Heart right ventricle (tissue), 16 donors: ENCODE results near the gene CCDC180. TPM values are rescaled to one million over a fixed set of nuclear protein-coding genes. Genes with fewer than 3 reads are reported as not detected.

Experiments used
- ATAC-seq, 8 donors: fragments of 200-7000 bp; cut with Tn5 transposase; one replicate each; pipeline ENCODE4 v1.9.1; 2020; ENCODE audit warnings: mild to moderate bottlenecking in 8 of 8, moderate library complexity in 8 of 8, moderate number of reproducible peaks in 1 of 8
- DNase-seq, 2 donors: peaks; one replicate each; pipeline ENCODE4 v3.0.0-alpha.2; 2020
- H3K27ac ChIP-seq, 10 donors: fragments of 200-600 bp; sonication (generic) in 2 of 10; one replicate each; pipeline versions ENCODE4 v1.5.0 to v1.8.0; 2020 to 2022; ENCODE audit warnings: mild to moderate bottlenecking in 3 of 10
- H3K27me3 ChIP-seq, 7 donors: fragments of 200-600 bp; one replicate each; pipeline ENCODE4 v1.8.0; 2021 to 2022; ENCODE audit warnings: mild to moderate bottlenecking in 2 of 7
- H3K36me3 ChIP-seq, 9 donors: fragments of 200-600 bp; sonication (generic) in 1 of 9; one replicate each; pipeline versions ENCODE4 v1.5.0 to v1.8.0; 2020 to 2022; ENCODE audit warnings: mild to moderate bottlenecking in 2 of 9
- H3K4me1 ChIP-seq, 9 donors: fragments of 200-600 bp; sonication (generic) in 1 of 9; one replicate each; pipeline versions ENCODE4 v1.5.0 to v1.8.0; 2020 to 2022; ENCODE audit warnings: mild to moderate bottlenecking in 4 of 9
- H3K4me3 ChIP-seq, 10 donors: fragments of 200-600 bp; sonication (generic) in 2 of 10; one replicate each; pipeline versions ENCODE4 v1.5.0 to v1.8.0; 2020 to 2022; ENCODE audit warnings: mild to moderate bottlenecking in 7 of 10, moderate library complexity in 2 of 10
- H3K9me3 ChIP-seq, 11 donors: fragments of 200-600 bp in 10 of 11; sonication (generic) in 2 of 11; one replicate each; pipeline versions ENCODE4 v1.5.0 to v1.8.0; 2013 to 2022; ENCODE audit warnings: mild to moderate bottlenecking in 2 of 11, control low read depth in 1 of 11, moderate library complexity in 1 of 11
- CTCF ChIP-seq, 9 donors: fragments of 200-600 bp; sonication (generic) in 2 of 9; IDR thresholded peaks; one replicate each; pipeline versions ENCODE4 v1.5.0 to v1.8.0; 2021 to 2022; ENCODE audit warnings: antibody characterized with exemption in 9 of 9, mild to moderate bottlenecking in 5 of 9, moderate library complexity in 1 of 9
- WGBS, 2 donors: extraction: QIAGEN DNeasy Blood & Tissue Kit; methylation state at CpG; one replicate each; pipeline ENCODE4 v1.1.7; 2013; ENCODE audit warnings: inconsistent platforms in 1 of 2; 5-methylcytosine and 5-hydroxymethylcytosine counted together
- intact Hi-C, 10 donors: fragments of 100-400 bp; cut with DNase I; formaldehyde crosslinking; loops; one replicate each; pipeline versions ENCODE4 v1.11.1 to v1.14.2; 2022
- polyA plus RNA-seq, 2 donors: library from polyadenylated mRNA; stranded (reverse); fragments of 200-250 nt; gene quantifications; one replicate each; pipeline ENCODE4 v1.2.3, GENCODE V29; 2013
- total RNA-seq, 10 donors: library from RNA; stranded (reverse); fragmentation: NEBNext Ultra II Directional in 3 of 10; extraction: Animal tissue kit (Norgen Biotek cat#: 25700) in 3 of 10; gene quantifications; one replicate each; pipeline versions ENCODE4 v1.2.1 to v1.2.4, GENCODE V29; 2021 to 2023
- donor health status: Arrhythmogenic right ventricular cardiomyopathy.
- donor health status: ischemic (EF 13 %, LVEDD 7.1; RV severe dilation, severe dysfunction).
- donor health status: healthy with polysubstance abuse.
- donor health status: DM: no; HTN: yes; CAD: no.
- donor health status: DM: no; HTN: no; CAD: no.
- donor health status: ischemic (EF 25% LVEDD 6.9; RV normal size, moderate dysfunction).
- donor health status: ischemic (EF 25% LVEDD 5.7; RV mildly dilated, moderate dysfunction).
- donor health status: healthy.
- donor health status: DM: yes; HTN: yes; CAD: no.
- donor health status: Ischemic cardiomyopathy.
- donor health status: ischemic (EF 35%, LVEDD 5.7; RV mildly dilated, moderate dysfunction).
- donor health status: nonischemic (EF 11% LVEDD 7.7; RV severe dilation, severe dysfunction).
- donor health status: DM: yes; HTN: yes; CAD: no.
- donor health status: PGD.
- donor health status: ischemic (EF 29% LVEDD 5.4; RV normal size, mild dysfunction).
- donor health status: nonischemic (EF 23%, LVEDD 6.1; RV moderate dilation, normal function).

CCDC180 gene
- total and polyA plus RNA-seq, 12 donors = 0.75 to 9.6 (median 2.9) TPM

- DNase-seq (no peak), ATAC-seq (no peak)
- Histone ChIP-seq H3K36me3 (peaks cover 0 to 59% (median 7%) of the 10 kb centered on the region in 9 donors), H3K9me3 (no peaks in the 10 kb centered on the region), H3K27ac (no peak overlapping the region), H3K4me3 (no peak overlapping the region), H3K4me1 (peaks cover 0 to 15% (median 11%) of the 10 kb centered on the region in 9 donors), H3K27me3 (no peaks in the 10 kb centered on the region)
- intact Hi-C loops = no loop called here
- TF ChIP-seq CTCF (IDR thresholded peaks at IDR 0.05) = no peak
- WGBS, 2 donors = 91 to 92% methylated on average over 2 of the region's 2 CpGs
Observed at GRCh38 chr9:97310023-97310422, 2.6 kb downstream of the CCDC180 start.

GRCh38 chr9:97310896-97311295 lies 3.4 kb downstream of the CCDC180 start:
- no peaks in the 10 kb centered on the region for H3K9me3 ChIP-seq
- intact Hi-C loops = no loop called here
- no peak for TF ChIP-seq CTCF (IDR thresholded peaks at IDR 0.05)
- 97 to 99% methylated on average over 2 of the region's 2 CpGs for WGBS, 2 donors
- H3K4me1 ChIP-seq = peaks cover 0 to 15% (median 11%) of the 10 kb centered on the region in 9 donors
- H3K27ac ChIP-seq = no peak overlapping the region
- no peaks in the 10 kb centered on the region for H3K27me3 ChIP-seq
- no peak for ATAC-seq
- peaks cover 0 to 67% (median 7%) of the 10 kb centered on the region in 9 donors for H3K36me3 ChIP-seq
- H3K4me3 ChIP-seq = no peak overlapping the region
- DNase-seq = no peak

GRCh38 chr9:97311798-97312500 lies 4.5 kb downstream of the CCDC180 start:
- no peak for TF ChIP-seq CTCF (IDR thresholded peaks at IDR 0.05)
- Histone ChIP-seq H3K4me1 (peaks cover 0 to 13% (median 6%) of the 10 kb centered on the region in 9 donors), H3K4me3 (no peak overlapping the region), H3K27me3 (no peaks in the 10 kb centered on the region), H3K9me3 (no peaks in the 10 kb centered on the region), H3K27ac (no peak overlapping the region), H3K36me3 (peaks cover 0 to 78% (median 7%) of the 10 kb centered on the region in 9 donors)
- WGBS, 2 donors = 87 to 91% methylated on average over 12 of the region's 12 CpGs
- no peak for ATAC-seq
- intact Hi-C loops = no loop called here
- DNase-seq = no peak

- DNase-seq (no peak), ATAC-seq (no peak)
- no peak for TF ChIP-seq CTCF (IDR thresholded peaks at IDR 0.05)
- 91 to 92% methylated on average over 5 of the region's 5 CpGs for WGBS, 2 donors
- intact Hi-C loops = no loop called here
- H3K4me1 ChIP-seq = peaks cover 0 to 7% (median under 1%) of the 10 kb centered on the region in 9 donors
- H3K4me3 ChIP-seq = no peak overlapping the region
- H3K27ac ChIP-seq = no peak overlapping the region
- no peaks in the 10 kb centered on the region for H3K9me3 ChIP-seq
- peaks cover 0 to 84% (median 7%) of the 10 kb centered on the region in 9 donors for H3K36me3 ChIP-seq
- no peaks in the 10 kb centered on the region for H3K27me3 ChIP-seq
Observed at GRCh38 chr9:97312556-97312955, 5.1 kb downstream of the CCDC180 start.
